Activated CD4-positive, alpha-beta T cell treated with anti-CD3 and anti-CD28 coated beads, Interleukin-2, Interleukin-4, amounts not matched to agents 100 ng/mL and 50 ng/mL, durations not matched to agents 16 hours and 8 hours (primary cell): ENCODE data around the gene EXD1.
A peak's percentile ranks its signal among the peaks of the same experiment; 100 is the strongest.
"Not testable (repeated sequence)": the region's sequence is repeated elsewhere in the genome, so short reads cannot be mapped to it uniquely, and the experiment has no call there.

Experiments
- DNase-seq: peaks from one replicate; pipeline ENCODE4 v3.0.0-alpha.2; 2020; ENCODE audit warnings: low spot score

Gene EXD1, protein sequence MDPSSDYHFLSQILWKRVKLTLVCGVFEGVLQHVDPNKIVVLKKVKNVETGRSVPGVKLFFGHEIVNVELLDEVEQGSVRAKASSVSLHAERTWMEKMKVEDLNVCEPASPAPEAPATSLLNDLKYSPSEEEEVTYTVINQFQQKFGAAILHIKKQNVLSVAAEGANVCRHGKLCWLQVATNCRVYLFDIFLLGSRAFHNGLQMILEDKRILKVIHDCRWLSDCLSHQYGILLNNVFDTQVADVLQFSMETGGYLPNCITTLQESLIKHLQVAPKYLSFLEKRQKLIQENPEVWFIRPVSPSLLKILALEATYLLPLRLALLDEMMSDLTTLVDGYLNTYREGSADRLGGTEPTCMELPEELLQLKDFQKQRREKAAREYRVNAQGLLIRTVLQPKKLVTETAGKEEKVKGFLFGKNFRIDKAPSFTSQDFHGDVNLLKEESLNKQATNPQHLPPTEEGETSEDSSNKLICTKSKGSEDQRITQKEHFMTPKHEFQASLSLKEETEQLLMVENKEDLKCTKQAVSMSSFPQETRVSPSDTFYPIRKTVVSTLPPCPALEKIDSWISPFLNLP

DNA sequence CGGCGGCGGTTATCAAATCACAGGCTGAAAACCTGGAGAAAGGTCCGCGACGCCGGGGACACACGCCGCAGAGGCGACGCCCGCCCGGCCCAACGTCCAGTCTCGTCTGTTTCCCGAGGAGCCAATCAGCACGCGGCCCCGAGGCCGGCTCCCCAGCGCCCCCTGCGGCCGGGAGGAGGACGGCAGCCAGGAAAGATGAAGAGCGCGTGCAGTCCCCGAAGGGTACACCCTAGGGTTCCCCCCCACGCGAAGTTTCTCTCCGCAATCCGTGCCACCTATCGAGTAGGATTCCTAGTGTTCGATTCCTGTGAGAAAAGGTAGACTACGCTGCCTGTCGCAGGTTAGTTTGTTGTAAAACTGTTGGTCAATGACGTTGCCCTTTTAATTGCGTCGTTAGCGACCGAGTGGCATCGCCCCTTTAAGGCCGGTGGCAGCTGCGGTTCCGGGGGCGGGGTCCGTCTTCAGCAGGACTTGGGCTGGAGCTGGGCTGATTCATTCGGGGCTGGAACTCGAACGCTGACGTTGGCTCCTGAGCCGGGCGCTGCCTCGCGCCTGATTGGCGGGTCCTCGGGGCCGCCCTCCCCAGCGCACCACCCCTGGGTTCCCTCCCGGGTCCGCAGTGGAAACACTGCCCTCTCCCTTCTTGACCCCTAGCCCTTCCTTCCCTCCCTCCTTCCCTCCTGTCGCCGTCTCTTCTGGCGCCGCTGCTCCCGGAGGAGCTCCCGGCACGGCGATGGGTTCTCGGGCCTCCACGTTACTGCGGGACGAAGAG, at the start of gene EXD1, which contains the start of gene CHP1:
Gene EXD1 (minus strand): TSS at position 108 of the 772 bp plus-strand sequence. CDS start 4,182 bp downstream, outside the sequence.
Gene CHP1 (plus strand): TSS at position 619 of the 772 bp plus-strand sequence. CDS start 115 bp downstream, at position 734.
- peak; percentile 98 for DNase-seq

DNA sequence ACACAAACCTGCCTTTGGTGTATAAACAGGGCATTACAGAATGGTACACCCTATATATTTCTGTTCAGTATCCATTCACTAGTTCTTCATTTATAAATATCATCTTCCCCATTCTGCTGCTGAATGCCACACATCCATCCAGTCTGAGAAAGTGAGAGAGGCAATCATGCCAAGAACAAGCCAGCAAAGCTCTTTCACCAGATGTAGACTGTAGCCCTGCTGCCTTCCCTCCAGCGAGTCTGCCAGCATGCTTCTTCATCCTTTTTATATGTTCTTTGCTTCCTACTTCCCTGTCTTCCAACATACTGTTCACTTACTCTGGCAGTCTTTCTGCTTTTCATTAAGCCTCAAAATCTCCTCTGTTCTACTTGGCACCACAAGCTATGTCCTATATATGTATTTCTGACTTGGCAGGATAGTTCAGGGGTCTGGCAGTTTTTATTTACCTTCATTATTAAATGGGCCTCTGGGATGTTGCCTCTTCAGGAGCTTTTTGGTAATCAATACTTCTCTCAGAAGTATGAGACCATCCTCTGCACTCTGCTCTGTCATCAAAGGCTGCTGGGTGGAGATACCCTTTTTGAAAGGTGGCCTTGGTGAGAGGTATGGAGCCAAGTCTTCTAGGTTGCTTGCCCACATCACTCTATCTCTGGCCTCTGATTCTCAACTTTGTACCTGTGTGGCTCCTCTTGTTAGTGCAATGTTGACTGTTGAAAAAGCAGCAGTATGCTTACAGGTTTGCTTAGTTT, 49.2 kb upstream of the EXD1 start:
- no peak for DNase-seq

DNA sequence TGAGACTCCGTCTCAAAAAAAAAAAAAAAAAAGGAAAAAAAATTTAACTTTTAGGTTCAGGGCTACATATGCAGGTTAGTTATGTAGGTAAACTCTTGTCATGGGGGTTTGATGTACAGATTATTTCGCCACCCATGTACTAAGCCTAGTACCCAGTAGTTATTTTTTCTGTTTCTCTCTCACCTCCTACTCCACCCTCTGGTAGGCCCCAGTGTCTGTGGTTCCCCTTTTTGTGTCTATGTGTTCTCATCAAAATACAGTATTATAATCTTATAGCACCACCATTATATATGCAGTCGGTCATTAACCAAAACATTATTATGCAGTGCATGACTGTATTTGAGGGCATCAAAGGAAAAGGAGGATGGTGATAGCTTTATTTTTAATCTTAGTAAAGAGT, 47.8 kb upstream of the EXD1 start:
- no peak for DNase-seq

DNA sequence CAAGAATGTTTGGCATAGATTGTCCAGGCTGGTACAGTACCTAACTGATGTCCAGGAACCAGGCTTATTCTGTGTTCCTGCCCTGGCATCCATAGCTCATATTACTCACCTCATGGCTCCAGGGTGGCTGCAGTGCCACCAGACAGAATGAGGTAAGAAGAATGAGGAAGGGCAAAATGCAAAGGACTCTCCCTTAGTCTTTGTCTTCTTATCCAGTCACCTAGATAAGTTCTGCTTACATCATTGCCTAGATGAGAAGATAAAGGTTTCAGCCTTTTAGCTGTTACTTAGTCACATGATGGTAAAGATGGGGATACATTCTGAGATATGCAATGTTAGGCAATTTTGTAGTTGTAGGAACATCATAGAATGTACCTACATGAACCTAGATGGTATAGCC, 46.3 kb upstream of the EXD1 start:
- no peak for DNase-seq

DNA sequence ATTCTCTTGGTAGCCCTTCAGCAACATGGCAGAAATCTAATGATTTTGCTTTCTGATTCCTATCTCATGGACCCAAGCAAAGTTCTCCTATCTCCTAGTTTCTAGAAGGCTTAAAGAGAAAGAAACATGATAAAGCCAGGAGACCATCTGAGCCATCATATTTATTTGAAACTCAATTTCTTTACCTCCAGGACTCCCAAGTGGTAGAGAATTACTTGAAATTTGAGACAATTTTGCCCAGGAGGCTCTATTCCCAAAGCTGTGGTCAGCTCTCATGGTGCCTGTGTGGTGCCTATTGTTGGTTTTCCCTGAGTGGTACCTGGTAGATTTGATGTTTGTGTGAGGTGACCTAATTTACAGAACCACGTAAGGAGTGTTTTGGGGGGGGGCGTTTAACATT, 39.3 kb upstream of the EXD1 start:
- no peak for DNase-seq

DNA sequence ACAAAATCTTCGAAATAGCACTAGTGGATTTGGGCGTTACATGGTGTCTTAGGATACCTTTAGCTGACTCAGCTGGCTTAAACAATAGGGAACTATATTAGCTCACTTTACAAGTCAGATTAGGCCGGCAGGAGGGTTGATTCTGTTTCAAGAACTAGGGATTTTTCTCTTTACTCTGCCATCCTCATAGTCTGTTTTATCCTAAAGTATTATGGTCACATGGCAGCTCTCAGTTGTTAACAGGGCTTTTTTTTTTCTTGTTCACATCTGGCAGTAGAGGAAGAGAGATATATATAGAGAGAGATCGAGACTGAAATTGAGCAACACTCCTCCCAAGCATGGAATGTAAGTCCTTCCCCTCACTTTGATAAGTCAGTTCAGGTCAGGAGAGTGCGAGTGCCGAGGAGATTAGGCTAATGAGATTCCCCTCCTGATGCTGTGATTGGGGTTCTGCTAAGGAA, 33.4 kb upstream of the EXD1 start:
- DNase-seq: no peak

DNA sequence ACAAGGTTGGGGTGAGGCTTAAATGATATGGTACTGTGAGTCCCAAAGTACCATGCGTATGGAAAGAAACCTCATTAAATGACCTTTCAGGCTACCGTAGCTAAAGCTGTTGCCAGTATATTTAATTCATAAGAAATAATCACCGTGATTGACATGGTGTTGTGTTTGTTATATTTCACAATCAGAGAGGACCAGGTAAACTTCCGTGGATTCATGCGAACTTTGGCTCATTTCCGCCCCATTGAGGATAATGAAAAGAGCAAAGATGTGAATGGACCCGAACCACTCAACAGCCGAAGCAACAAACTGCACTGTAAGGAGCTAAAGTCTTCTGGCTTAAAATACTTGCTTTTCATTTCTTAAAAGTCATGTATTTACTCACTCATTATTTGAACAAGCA, 32.0 kb upstream of the EXD1 start:
- no peak for DNase-seq

DNA sequence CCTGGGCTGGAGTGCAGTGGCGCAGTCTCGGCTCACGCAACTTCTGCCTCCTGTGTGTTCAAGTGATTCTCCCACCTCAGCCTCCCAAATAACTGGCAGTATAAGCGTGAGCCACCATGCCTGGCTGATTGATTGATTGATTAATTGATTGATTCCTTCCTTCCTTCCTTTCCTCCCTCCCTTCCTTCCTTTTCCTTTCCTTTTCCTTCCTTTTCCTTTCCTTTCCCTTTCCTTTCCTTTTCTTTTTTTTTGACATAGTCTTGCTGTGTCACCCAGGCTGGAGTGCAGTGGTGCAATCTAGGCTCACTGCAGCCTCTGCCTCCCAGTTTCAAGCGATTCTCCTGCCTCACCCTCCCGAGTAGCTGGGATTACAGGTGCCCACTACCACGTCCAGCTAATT, 30.4 kb upstream of the EXD1 start:
- DNase-seq: not testable (repeated sequence)

DNA sequence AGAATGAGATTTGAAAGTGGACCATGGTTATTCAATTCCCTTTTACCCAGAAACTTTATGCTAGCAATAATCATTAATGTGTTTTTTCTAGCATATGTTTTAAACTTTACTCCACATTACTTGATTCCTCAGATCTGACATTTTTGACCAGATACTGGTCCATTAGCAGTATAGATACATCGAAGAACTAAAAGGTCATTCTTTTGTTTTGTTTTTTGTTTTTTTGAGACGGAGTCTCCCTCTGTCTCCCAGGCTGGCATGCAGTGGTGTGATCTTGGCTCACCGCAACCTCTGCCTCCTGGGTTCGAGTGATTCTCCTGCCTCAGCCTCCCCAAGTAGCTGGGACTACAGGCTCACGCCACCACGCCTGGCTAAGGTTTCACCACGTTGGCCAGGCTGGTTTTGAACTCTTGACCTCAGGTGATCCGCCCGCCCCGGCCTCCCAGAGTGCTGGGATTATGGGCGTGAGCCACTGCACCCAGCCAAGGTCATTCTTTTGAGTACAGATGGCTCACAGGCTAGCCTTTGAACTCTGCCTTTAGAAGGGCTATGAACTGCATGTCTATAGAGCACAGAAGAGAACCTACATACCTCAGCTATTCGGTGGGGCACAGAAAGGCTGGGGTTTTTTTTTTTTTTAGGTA, 29.1 kb upstream of the EXD1 start:
- DNase-seq: no peak

DNA sequence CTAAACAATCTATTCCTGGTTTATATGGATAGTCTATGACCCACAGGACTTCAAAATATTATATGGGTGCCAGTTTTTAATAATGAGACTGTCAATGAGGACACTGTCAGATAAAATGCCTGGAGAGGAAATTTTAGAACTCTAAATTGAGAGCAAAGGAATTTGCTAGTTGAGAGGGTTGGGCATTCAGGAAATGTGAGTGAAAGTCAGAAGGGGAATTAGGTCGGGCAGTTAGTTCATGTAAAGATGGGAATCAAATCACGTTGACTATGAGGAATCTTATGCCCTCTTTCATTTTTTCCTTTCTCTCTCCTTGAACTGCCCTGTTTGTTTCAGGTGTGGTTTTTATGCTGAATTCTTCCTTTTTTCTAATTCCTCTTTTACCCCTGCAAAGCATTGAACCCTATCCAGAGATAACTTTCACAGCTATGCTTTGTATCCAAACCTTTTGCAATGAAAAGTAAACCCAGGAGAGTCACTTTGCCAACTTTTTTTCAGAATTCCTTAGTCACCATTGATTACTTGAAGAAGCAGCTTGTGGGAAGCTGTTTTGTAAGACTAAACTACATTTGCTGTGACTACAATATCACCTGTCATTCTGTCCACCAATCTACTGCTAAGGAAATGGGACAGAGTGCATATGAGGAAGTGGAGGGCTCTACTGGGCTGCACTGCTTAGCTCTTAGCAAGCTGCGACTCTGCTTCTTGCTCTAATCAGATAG, 28.4 kb upstream of the EXD1 start:
- no peak for DNase-seq

DNA sequence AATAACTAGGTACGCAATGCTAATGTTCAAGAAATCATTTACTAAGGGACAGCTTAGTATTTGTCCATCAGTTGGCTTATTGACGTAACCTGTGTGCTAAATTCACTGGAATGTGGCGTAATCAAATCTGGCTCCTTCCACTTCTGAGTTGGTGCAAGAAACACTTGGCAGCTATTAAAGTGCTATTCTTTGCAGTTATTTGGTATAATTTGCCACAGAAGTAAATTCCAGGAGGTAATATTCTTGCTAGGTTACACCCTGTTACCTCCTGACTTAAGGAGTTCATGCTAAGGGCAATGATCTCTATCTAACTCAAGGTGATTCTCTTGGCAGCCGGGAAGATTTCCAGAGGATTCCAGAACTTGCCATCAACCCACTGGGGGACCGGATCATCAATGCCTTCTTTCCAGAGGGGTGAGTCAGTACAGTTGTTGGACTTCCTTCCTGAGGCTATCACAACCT, 26.1 kb upstream of the EXD1 start:
- no peak for DNase-seq

DNA sequence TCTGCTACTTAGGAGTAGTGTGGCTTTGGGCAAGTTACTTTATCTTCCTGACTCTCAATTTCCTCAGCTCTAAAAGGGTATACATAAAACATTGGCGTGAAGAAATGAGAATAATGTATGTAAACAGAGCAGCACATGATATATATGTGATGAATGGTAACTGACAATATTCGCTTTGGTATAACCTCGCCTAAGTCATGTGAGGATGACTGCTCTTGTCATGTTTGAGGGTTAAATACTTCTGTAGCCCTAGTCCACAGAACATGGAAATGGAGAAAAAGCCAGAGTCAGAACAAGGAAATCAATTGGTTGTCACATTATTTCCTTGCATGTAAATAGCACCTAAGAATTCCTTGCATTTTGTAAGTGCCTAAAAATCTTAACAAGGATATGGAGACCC, 25.5 kb upstream of the EXD1 start:
- DNase-seq: no peak

DNA sequence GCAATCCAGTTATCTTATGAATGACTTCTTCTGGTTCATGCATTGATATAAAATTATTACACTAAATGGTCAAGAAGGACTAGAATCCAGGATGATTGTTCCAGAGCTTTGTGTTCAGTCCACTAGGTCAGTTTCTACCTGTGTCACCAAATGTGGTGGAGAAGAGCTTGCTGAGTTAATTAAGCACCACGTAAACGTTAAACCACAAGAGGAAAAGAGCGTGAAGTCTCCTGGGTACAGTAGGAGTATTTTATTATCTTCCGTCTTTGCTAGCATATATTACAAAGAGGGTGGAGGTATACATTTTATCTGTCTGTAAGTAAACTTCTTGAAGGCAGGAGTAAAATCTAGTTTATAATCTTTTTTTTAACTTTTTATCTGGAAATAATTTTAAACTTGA, 24.0 kb upstream of the EXD1 start:
- DNase-seq: no peak

DNA sequence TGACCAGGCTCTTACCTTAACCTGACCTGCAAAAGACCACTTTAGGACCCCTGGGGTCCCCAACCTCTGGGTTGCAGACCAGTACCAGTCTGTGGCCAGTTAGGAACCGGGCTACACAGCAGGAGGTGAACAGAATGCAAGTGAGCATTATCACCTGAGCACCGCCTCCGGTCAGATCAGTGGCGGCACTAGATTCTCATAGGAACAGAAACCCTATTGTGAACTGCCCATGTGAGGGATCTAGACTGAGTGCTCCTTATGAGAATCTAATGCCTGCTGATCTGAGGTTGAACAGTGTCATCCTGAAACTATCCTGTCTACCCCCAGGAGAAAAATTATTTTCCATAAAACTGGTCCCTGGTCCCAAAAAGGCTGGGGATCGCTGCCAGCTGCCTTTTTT, 20.9 kb upstream of the EXD1 start:
- DNase-seq: no peak

DNA sequence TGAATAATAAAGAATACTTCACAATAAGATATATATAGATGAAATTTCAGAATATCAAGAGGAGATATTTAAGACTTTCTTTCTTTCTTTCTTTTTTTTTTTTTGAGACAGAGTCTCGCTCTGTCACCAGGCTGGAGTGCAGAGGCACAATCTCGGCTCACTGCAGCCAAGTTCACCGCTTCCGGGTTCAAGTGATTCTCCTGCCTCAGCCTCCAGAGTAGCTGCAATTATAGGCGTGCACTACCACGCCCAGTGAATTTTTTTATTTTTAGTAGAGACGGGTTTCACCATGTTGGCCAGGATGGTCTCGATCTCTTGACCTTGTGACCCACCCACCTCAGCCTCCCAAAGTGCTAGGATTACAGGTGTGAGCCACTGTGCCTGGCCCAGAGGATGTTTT, 20.2 kb upstream of the EXD1 start:
- DNase-seq: not testable (repeated sequence)

DNA sequence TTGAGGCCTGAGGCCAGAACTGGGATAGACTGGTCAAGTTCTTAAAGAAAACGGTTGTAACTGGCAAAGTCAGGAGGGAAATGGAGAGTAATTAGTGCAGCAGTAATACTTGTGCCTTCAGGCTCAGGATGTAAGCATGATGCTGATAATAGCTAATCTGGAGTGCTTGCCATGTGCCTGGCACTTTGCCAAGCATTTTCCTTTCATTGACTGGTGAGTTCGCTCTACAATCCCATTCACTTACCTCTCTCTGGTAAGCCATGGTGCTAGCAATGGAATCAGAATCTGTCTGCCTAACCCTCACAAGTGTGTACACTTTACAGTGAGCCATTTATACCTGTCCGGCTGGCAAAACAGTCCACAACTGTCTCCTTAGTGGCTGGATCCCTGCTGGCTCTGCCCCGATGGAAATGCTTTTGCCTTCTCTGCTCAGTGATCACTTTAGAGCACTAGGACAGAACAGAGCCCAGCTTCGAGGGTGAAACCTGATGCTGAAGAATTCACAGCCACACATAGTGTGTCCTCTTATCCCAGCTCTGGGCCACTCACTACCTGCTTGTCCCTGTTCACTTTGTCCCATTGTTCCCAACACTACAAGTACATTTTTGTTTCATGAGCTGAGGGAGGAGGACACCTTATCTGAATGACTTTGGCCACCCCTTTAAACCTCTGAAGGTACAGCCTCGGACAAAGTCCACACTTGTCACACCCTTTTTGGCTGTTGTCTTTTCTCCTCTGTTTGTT, 10.8 kb upstream of the EXD1 start:
- DNase-seq: no peak

DNA sequence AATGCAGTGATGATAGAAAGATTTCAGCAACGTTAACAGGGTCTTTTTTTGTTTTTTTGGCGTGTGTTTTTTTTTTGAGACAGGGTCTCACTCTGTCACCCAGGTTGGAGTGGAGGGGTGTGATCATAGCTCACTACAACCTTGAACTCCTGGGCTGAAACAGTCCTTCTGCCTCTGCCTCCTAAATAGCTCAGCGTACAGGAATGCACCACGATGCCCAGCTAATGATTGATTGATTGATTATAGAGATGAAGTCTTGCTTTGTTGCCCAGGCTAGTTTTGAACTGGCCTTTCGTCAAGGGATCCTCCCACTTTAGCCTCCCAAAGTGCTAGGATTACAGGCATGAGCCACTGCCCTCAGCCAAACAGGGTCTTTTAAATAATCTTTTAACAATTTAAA, 7.5 kb upstream of the EXD1 start:
- no peak for DNase-seq

DNA sequence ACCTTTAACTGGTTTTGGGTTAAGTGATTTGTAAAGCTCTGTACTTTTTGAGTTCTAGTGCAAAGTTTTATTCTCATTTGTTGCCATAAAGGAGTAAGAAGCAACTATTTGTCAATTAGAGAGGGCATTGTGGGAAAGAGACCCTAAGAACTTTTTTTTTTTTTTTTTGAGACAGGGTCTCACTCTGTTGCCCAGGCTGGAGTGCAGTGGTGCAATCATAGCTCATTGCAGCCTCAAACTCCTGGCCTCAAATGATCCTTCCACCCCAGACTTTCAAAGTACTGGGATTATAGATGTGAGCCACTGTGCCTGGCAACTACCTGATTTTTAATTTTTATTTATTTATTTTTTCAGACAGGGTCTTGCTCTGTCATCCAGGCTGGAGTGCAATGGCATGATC, 5.4 kb upstream of the EXD1 start:
- DNase-seq: no peak

DNA sequence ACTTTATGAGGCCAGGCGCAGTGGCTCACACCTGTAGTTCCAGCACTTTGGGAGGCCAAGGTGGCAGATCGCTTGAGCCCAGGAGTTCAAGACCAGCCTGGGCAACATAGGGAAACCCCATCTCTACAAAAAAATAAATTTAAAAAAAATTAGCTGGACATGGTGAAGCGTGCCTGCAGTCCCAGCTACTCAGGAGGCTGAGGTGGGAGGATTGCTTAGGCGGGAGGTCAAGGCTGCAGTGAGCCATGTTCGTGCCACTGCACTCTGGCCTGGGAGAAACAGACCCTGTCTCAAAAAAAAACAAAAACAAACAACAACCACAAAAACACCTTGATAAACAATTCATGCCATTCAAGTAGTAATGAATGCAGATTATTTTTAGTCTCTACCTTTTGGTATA, 4.7 kb upstream of the EXD1 start:
- DNase-seq: not testable (repeated sequence)

DNA sequence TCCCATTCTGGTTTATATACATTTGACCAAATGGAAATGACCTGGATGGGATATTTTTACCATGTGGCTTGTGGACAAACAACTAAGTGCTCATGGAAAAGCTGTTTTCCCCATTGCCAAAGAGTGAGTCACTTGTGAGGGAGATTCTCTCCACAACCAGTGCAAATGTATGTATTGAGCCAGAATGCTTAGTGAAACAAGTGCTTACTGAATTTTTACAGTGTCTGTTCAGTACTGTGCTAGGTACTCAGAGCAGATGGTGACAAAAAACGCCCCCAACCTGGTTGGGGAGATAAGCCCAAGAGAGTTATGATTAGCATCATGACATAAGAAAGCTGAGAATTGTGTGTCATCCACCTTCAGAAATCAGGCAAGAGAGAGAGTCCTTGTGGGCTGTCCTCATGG, 2.8 kb upstream of the EXD1 start:
- DNase-seq: no peak
